Stomach smooth muscle (tissue), 2 donors: ENCODE results near the gene MUC5B.

Experiments
- H3K27ac ChIP-seq: one replicate; pipeline ENCODE4 v1.7.0; 2013; ENCODE audit warnings: mild to moderate bottlenecking, low read length, inconsistent platforms
- H3K27me3 ChIP-seq, 2 donors: one replicate each; pipeline ENCODE4 v1.7.0; 2013; ENCODE audit warnings: low read length in 2 of 2; ENCODE audit not compliant: insufficient read depth in 2 of 2, control insufficient read depth in 1 of 2
- H3K36me3 ChIP-seq, 2 donors: one replicate each; pipeline ENCODE4 v1.7.0; 2013; ENCODE audit warnings: low read length in 2 of 2; ENCODE audit not compliant: control insufficient read depth in 2 of 2, insufficient read depth in 2 of 2
- H3K4me1 ChIP-seq: one replicate; pipeline ENCODE4 v1.7.0; 2013; ENCODE audit warnings: low read length; ENCODE audit not compliant: control insufficient read depth, insufficient read depth
- H3K4me3 ChIP-seq, 2 donors: one replicate each; pipeline ENCODE4 v1.7.0; 2013; ENCODE audit warnings: low read length in 2 of 2
- H3K9ac ChIP-seq, 2 donors: one replicate each; pipeline ENCODE4 v1.7.0; 2013; ENCODE audit warnings: low read length in 2 of 2, mild to moderate bottlenecking in 1 of 2
- H3K9me3 ChIP-seq, 2 donors: one replicate each; pipeline ENCODE4 v1.7.0; 2013; ENCODE audit warnings: low read length in 2 of 2; ENCODE audit not compliant: control insufficient read depth in 2 of 2
- donor health status: healthy.
- donor health status: Pancreatic carcinoma.

The MUC5B gene

GRCh38 chr11:1310772-1311468 is 88.1 kb downstream of the MUC5B start:
- Histone ChIP-seq H3K9ac (peak overlapping the region in 1 of 2 donors; percentile 89), H3K9me3 (peaks cover 0 to 4% of the 10 kb centered on the region in 2 donors), H3K27me3 (no peaks in the 10 kb centered on the region), H3K27ac (peak overlapping the region; percentile 88), H3K36me3 (no peaks in the 10 kb centered on the region), H3K4me3 (peak overlapping the region; percentile 83 to 92), H3K4me1 (peaks cover 44% of the 10 kb centered on the region)
